Kidney epithelial cell (primary cell): Measurements from ENCODE around the gene HOMER2. TPM values are rescaled to one million over a fixed set of nuclear protein-coding genes. Genes with fewer than 3 reads are reported as not detected.

Experiments
- DNase-seq: peaks from one replicate; pipeline ENCODE4 v3.0.0-alpha.2; 2010; ENCODE audit warnings: low read depth
- H3K27me3 ChIP-seq: 2 replicates; pipeline ENCODE4 v1.6.0; 2011; ENCODE audit warnings: low read length; ENCODE audit not compliant: control insufficient read depth, insufficient read depth
- H3K36me3 ChIP-seq: 2 replicates; pipeline ENCODE4 v1.5.1; 2011; ENCODE audit warnings: low read length; ENCODE audit not compliant: control insufficient read depth, insufficient read depth
- H3K4me3 ChIP-seq: 2 replicates; pipeline ENCODE4 v1.5.1; 2011; ENCODE audit warnings: low read depth, mild to moderate bottlenecking, control low read depth, low read length
- CTCF ChIP-seq: IDR thresholded peaks from 2 replicates; pipeline ENCODE4 v1.5.1; 2011; ENCODE audit warnings: mild to moderate bottlenecking, moderate library complexity, low read length, control low read depth, inconsistent platforms; ENCODE audit not compliant: insufficient read depth, poor library complexity, severe bottlenecking
- total RNA-seq: library from RNA; depleted of rRNA; stranded (reverse); fragments of >200 nt; gene quantifications from 2 replicates; pipeline ENCODE4 v1.2.3, GENCODE V29; 2015

HOMER2 gene
- total RNA-seq, 1 donor from 2014 or later: 56.4 TPM

- Histone ChIP-seq H3K4me3 (no peak overlapping the region), H3K27me3 (no peaks in the 10 kb centered on the region), H3K36me3 (no peaks in the 10 kb centered on the region)
- TF ChIP-seq CTCF: no peak
- DNase-seq: no peak
Measured at GRCh38 chr15:82907350-82907749, 45.2 kb downstream of the HOMER2 start.

DNA sequence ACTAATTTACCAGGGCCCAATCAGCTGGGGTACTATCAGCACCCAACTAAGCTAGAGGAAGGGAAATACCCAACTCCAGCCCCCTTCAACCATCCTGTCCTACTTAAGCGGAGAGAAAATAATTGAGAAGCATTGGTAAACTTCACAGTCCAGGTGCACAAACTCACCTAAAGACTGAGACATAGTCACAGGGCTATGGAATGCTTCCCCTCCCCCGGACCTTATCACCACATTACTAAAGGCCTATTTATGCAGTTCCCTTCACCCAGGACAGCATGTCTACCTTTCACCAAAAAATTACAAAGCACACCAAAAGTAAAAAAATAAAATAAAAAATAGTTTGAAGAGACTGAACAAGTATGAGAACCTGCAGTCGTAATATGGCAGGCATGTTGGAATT is 47.9 kb downstream of the HOMER2 start:
- H3K36me3 ChIP-seq: no peaks in the 10 kb centered on the region
- TF ChIP-seq CTCF: no peak
- no peaks in the 10 kb centered on the region for H3K27me3 ChIP-seq
- DNase-seq: no peak
- no peak overlapping the region for H3K4me3 ChIP-seq

GRCh38 chr15:82903511-82903910 is 49.0 kb downstream of the HOMER2 start:
- no peaks in the 10 kb centered on the region for H3K36me3 ChIP-seq
- no peak overlapping the region for H3K4me3 ChIP-seq
- H3K27me3 ChIP-seq: no peaks in the 10 kb centered on the region
- no peak for DNase-seq
- TF ChIP-seq CTCF: no peak

DNA sequence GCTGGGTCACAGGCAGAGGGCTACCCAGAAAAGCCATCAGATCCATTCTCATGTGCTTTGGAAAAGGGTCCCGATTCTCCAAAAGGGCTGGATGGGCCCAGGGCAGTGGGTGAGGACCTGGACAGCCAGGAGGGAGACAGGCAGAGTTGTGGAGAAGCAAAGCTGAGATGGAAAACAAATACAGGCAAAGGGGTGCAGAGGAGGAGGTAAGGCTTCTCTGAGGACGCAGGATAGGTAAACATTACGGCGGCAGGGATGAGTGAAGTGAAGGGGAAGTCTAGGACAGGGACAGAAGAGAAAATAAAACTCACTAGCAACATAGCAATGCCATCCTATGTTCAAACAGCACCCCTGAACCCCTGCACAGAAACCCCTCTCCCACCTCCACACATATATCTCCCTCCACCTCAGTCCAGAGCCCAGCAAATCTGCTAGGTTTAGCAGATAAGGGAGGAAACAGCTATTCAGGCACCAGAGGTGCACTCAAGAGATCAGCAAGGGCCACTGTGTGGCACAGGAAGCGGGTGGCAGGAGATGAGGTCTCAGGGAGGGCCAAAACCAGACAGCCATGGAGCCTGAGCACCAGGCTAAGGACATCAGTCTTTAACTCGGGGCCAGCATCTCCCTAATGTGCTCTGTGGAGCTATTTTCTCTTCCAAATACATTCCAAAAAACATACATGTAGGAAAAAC is 51.3 kb downstream of the HOMER2 start:
- TF ChIP-seq CTCF: no peak
- no peak for DNase-seq
- no peak overlapping the region for H3K4me3 ChIP-seq
- no peaks in the 10 kb centered on the region for H3K27me3 ChIP-seq
- H3K36me3 ChIP-seq: no peaks in the 10 kb centered on the region

DNA sequence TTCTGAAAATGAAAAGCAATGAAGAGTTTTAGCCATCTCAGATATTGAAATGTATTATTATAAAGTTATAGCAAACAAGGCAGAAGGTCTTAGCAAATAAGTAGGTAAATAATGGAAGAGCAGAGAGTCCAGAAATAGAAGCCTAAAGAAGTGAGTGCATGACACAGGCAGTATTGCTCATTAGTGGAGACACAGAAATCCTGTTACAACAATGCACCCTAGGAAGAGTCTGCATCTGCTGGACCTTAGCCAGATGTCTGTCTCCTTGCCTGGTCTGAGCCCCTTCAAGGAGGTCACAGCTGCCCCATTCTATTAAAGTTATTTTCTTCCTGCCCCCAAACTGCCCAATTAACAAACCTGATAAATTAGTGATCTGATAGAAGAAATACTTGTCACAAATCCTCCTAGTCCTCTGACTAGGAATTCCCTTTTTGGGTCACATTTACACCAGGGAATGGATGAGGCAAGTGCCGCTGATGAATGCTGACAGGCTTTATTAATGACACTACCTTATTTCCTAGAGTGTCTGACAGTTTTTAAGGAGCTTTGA is 51.9 kb downstream of the HOMER2 start:
- Histone ChIP-seq H3K27me3 (no peaks in the 10 kb centered on the region), H3K36me3 (no peaks in the 10 kb centered on the region), H3K4me3 (no peak overlapping the region)
- no peak for TF ChIP-seq CTCF
- DNase-seq: no peak

- TF ChIP-seq CTCF: no peak
Measured at GRCh38 chr15:82898961-82899360, 53.6 kb downstream of the HOMER2 start.

More at GRCh38 chr15:82898961-82899360, 53.6 kb downstream of the HOMER2 start:
- H3K4me3 ChIP-seq: no peak overlapping the region
- DNase-seq: no peak
- no peaks in the 10 kb centered on the region for H3K27me3 ChIP-seq
- H3K36me3 ChIP-seq: no peaks in the 10 kb centered on the region
